ENCODE measurements around the gene FAM98B. TPM values are rescaled to one million over a fixed set of nuclear protein-coding genes. Genes with fewer than 3 reads are reported as not detected.

Gene FAM98B
- total and polyA plus RNA-seq, 10 of the 15 experiments (the other 5 are each of a cell fraction or from before 2014, with no cell fraction given), result 1.3 to 36.7 (median 10.9) TPM

- no peak for TF ChIP-seq CUX1 (IDR thresholded peaks at IDR 0.05; ENCODE audit: insufficient replicate concordance, low read depth, low read length)
- no peak for TF ChIP-seq ZNF24 (IDR thresholded peaks at IDR 0.05)
- no peak for TF ChIP-seq HDAC2 (IDR thresholded peaks at IDR 0.05)
- TF ChIP-seq YY1 (IDR thresholded peaks at IDR 0.05; ENCODE audit: low read depth, low read length), result no peak
- no peak for TF ChIP-seq SUZ12 (IDR thresholded peaks at IDR 0.05; ENCODE audit: unreplicated experiment)
- TF ChIP-seq KDM1A (IDR thresholded peaks at IDR 0.05; ENCODE audit: borderline replicate concordance), result no peak
Measured at GRCh38 chr15:38509152-38509551, 55.2 kb downstream of the FAM98B start (continued).

- peaks cover 14 to 22% of the 10 kb centered on the region in 2 experiments for H3K36me3 ChIP-seq (ENCODE audit: control insufficient read depth in 2 of 2, insufficient read depth in 2 of 2, low read length in 1 of 2)
- in situ Hi-C loops (cut with MboI) (no loop called here), intact Hi-C loops (cut with micrococcal nuclease; ENCODE audit: unreplicated experiment) (no loop called here)
- no peaks in the 10 kb centered on the region for H3K9me3 ChIP-seq (replicated peaks; ENCODE audit: control insufficient read depth, insufficient read depth, low read length)
- WGBS (ENCODE audit: insufficient coverage, insufficient replicate concordance, low lambda C conversion rate, missing lambda C conversion rate), result 93% methylated on average over 1 of the region's 1 CpG
- ChIA-PET CTCF (interaction anchor here (1.0 to 4.9 kb wide), 8 partner anchors 9 to 187 kb away, joined by 3 to 37 read pairs (median 5); no protein-coding TSS in a partner anchor), RAD21 (ENCODE audit: unreplicated experiment) (interaction anchor here (0.7 to 1.8 kb wide), 4 partner anchors 9 to 187 kb away, joined by 3 to 6 read pairs (median 4); no protein-coding TSS in a partner anchor), SMC1A (ENCODE audit: uncharacterized antibody, unreplicated experiment) (interaction anchor here (1.1 to 17.5 kb wide), 11 partner anchors 8 to 187 kb away, joined by 3 to 208 read pairs (median 4); partner anchors contain the start of gene FAM98B), POLR2A (no interaction called here)
- no peak overlapping the region for H3K4me3 ChIP-seq
- no peak for ATAC-seq
- no peaks in the 10 kb centered on the region for H3K27me3 ChIP-seq (replicated peaks in 1 of 2; ENCODE audit: control insufficient read depth in 2 of 2, insufficient read depth in 2 of 2, low read length in 1 of 2)
- no peak for FAIRE-seq
- no peaks in the 10 kb centered on the region for H4K20me1 ChIP-seq (ENCODE audit: control insufficient read depth, insufficient read depth)
- H3K79me2 ChIP-seq (ENCODE audit: control insufficient read depth, insufficient read depth, low read length), result no peaks in the 10 kb centered on the region
- no peak for DNase-seq (ENCODE audit: low read depth, low spot score)
- H3K4me2 ChIP-seq (ENCODE audit: control insufficient read depth, insufficient read depth), result no peak overlapping the region
- no peak overlapping the region for H2AFZ ChIP-seq (ENCODE audit: control insufficient read depth, low read depth, low read length)
- H3K27ac ChIP-seq (ENCODE audit: control insufficient read depth, insufficient read depth), result no peak overlapping the region
- peaks cover 18% of the 10 kb centered on the region for H3K4me1 ChIP-seq (ENCODE audit: control insufficient read depth, insufficient read depth, low read length)
- H3K9ac ChIP-seq (ENCODE audit: control insufficient read depth, insufficient read depth, low read length), result no peak overlapping the region
- no TSS peak for BruUV-seq (replicated peaks)
- TF ChIP-seq CUX1 (IDR thresholded peaks at IDR 0.05; ENCODE audit: insufficient replicate concordance, low read depth, low read length), result no peak
- no peak for TF ChIP-seq RAD51 (IDR thresholded peaks at IDR 0.05)
- no peak for TF ChIP-seq MEF2B (IDR thresholded peaks at IDR 0.05; ENCODE audit: partially characterized antibody, poor library complexity, severe bottlenecking)
- TF ChIP-seq EP300 (IDR thresholded peaks at IDR 0.05; ENCODE audit: borderline replicate concordance in 1 of 2, control insufficient read depth in 1 of 2, low read depth in 2 of 2, low read length in 2 of 2), result no peak
- TF ChIP-seq MYC (IDR thresholded peaks at IDR 0.05; ENCODE audit: insufficient read depth, insufficient read length, insufficient replicate concordance, low read length, severe bottlenecking), result no peak
- no peak for TF ChIP-seq RB1 (IDR thresholded peaks at IDR 0.05; ENCODE audit: borderline replicate concordance)
- TF ChIP-seq PML (IDR thresholded peaks at IDR 0.05; ENCODE audit: low read length), result no peak
- TF ChIP-seq EED (IDR thresholded peaks at IDR 0.05; ENCODE audit: low read depth), result no peak
Measured at GRCh38 chr15:38512901-38513300, 59.0 kb downstream of the FAM98B start.

All from GM12878 (cell line).